Neutrophil (primary cell): ENCODE measurements around the gene RHBDD1.

Experiments used
- H3K27ac ChIP-seq: fragments of 200-600 bp; sonication (generic); 2 replicates; pipeline ENCODE4 v1.5.1; 2016; ENCODE audit warnings: mild to moderate bottlenecking, moderate library complexity
- H3K27me3 ChIP-seq: fragments of 200-600 bp; sonication (generic); 2 replicates; pipeline ENCODE4 v1.6.0; 2016; ENCODE audit warnings: mild to moderate bottlenecking
- H3K36me3 ChIP-seq: fragments of 200-600 bp; sonication (generic); 2 replicates; pipeline ENCODE4 v1.5.1; 2017
- H3K4me1 ChIP-seq, 2 experiments: fragments of 200-600 bp in 1 of 2; sonication (generic) in 1 of 2; 1 replicate in 1 of 2; 2 replicates in 1 of 2; pipeline versions ENCODE4 v1.5.1 to v1.6.1; 2013 to 2016; ENCODE audit warnings: low read depth in 1 of 2, low read length in 1 of 2, mild to moderate bottlenecking in 1 of 2, moderate library complexity in 1 of 2; ENCODE audit not compliant: control insufficient read depth in 1 of 2, insufficient read depth in 1 of 2
- H3K4me3 ChIP-seq, 2 experiments: fragments of 200-600 bp in 1 of 2; sonication (generic) in 1 of 2; 1 replicate in 1 of 2; 2 replicates in 1 of 2; pipeline ENCODE4 v1.5.1; 2013 to 2016; ENCODE audit warnings: low read depth in 1 of 2, low read length in 1 of 2, mild to moderate bottlenecking in 1 of 2, moderate library complexity in 1 of 2
- H3K9me3 ChIP-seq: fragments of 200-600 bp; sonication (generic); 2 replicates; pipeline ENCODE4 v1.5.1; 2016
- TF ChIP-seq, protein P1 (sequence below): fragments of 200-600 bp; sonication (generic); IDR thresholded peaks from 2 replicates; pipeline ENCODE4 v1.5.1; 2016; ENCODE audit warnings: antibody characterized with exemption

Gene RHBDD1

DNA sequence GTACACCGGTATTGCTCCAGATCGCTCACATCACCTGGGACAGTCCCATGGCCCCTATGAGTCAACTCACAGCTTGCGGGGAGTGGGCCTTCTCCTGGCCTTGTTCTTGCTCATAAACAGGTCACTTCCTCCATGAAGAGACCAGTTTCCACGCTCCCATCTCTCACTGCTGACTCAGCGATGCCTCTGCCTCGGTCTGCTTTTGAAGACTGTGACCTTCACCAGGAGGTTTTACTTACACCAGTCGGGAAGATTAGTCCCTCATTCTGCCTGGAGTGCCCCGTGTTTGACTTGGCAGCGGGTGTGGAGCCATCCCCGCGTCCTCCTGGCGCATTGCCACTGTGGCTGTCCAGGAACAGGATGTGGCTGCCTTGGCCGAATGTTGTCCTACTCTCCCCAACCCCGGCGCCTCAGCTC is 159.8 kb downstream of the RHBDD1 start:
- H3K36me3 ChIP-seq = peaks cover 10% of the 10 kb centered on the region
- no peaks in the 10 kb centered on the region for H3K4me1 ChIP-seq
- no peak overlapping the region for H3K4me3 ChIP-seq
- TF ChIP-seq, protein P1, sequence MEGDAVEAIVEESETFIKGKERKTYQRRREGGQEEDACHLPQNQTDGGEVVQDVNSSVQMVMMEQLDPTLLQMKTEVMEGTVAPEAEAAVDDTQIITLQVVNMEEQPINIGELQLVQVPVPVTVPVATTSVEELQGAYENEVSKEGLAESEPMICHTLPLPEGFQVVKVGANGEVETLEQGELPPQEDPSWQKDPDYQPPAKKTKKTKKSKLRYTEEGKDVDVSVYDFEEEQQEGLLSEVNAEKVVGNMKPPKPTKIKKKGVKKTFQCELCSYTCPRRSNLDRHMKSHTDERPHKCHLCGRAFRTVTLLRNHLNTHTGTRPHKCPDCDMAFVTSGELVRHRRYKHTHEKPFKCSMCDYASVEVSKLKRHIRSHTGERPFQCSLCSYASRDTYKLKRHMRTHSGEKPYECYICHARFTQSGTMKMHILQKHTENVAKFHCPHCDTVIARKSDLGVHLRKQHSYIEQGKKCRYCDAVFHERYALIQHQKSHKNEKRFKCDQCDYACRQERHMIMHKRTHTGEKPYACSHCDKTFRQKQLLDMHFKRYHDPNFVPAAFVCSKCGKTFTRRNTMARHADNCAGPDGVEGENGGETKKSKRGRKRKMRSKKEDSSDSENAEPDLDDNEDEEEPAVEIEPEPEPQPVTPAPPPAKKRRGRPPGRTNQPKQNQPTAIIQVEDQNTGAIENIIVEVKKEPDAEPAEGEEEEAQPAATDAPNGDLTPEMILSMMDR = no peak
- no peaks in the 10 kb centered on the region for H3K27me3 ChIP-seq
- H3K27ac ChIP-seq = no peak overlapping the region
- no peaks in the 10 kb centered on the region for H3K9me3 ChIP-seq

DNA sequence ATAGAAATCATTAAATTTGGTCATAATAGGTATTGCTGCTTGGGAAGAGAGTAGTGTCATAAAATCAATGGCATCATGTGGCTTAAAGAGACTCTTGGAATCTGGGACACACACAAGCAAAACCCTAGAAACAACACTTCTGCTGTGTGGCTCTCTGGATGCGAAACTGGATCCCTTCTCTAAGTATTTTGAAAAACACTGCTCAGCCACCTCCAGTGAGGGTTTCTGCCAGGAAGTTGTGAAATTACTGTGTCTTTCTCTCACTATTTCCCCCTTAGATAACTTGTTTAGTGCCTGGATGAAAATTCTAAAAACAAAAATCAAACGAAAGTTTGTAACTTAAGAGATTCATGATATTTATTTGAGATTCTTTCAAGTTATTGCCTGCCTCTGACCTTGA is 163.8 kb downstream of the RHBDD1 start:
- peaks cover 10% of the 10 kb centered on the region for H3K36me3 ChIP-seq
- H3K4me3 ChIP-seq = no peak overlapping the region
- no peak overlapping the region for H3K27ac ChIP-seq
- H3K27me3 ChIP-seq = no peaks in the 10 kb centered on the region
- no peaks in the 10 kb centered on the region for H3K4me1 ChIP-seq
- TF ChIP-seq, protein P1 = no peak
- H3K9me3 ChIP-seq = no peaks in the 10 kb centered on the region

DNA sequence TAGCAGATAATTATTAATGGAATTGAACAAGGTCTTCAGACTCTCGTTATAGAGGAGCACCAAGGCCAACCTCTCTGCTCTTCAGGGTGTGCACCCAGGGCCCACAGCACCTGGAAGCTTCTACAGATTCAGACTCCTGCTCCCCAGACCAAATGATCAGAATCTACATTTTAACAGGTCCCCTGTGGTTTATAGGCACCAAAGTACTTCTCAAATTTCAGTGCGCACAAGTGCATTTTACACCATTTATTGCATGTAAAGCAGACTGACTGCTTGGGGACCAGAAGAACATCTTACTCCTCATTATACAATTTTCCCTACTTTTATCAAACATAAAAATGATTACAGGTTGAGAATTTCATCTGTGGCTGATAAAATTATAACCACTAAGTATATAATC is 164.3 kb downstream of the RHBDD1 start:
- Histone ChIP-seq H3K4me3 (no peak overlapping the region), H3K9me3 (no peaks in the 10 kb centered on the region), H3K27ac (no peak overlapping the region), H3K4me1 (no peaks in the 10 kb centered on the region), H3K27me3 (no peaks in the 10 kb centered on the region), H3K36me3 (peaks cover 10% of the 10 kb centered on the region)
- TF ChIP-seq, protein P1 = no peak

DNA sequence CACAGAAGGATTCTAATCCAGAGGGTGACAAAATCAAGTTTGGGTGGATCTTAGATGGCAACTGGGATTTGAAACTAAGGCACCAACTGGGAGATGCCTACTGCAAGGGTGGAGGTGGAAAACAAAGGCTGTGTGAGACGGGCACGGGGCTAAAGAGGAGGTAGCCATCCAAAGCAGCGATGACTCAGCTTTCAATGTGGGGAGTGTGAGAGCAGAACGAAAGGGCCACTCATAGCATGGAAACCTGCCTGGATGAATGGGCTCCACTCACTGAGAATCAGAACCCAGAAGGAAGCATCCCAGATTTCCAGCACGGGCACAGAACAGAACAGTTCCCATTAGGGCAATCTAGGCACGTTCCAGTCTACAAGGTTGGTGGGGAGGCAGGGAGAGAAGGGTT is 168.6 kb downstream of the RHBDD1 start:
- Histone ChIP-seq H3K27ac (no peak overlapping the region), H3K27me3 (no peaks in the 10 kb centered on the region), H3K9me3 (no peaks in the 10 kb centered on the region), H3K4me1 (no peaks in the 10 kb centered on the region), H3K36me3 (no peaks in the 10 kb centered on the region), H3K4me3 (no peak overlapping the region)
- TF ChIP-seq, protein P1 = no peak

DNA sequence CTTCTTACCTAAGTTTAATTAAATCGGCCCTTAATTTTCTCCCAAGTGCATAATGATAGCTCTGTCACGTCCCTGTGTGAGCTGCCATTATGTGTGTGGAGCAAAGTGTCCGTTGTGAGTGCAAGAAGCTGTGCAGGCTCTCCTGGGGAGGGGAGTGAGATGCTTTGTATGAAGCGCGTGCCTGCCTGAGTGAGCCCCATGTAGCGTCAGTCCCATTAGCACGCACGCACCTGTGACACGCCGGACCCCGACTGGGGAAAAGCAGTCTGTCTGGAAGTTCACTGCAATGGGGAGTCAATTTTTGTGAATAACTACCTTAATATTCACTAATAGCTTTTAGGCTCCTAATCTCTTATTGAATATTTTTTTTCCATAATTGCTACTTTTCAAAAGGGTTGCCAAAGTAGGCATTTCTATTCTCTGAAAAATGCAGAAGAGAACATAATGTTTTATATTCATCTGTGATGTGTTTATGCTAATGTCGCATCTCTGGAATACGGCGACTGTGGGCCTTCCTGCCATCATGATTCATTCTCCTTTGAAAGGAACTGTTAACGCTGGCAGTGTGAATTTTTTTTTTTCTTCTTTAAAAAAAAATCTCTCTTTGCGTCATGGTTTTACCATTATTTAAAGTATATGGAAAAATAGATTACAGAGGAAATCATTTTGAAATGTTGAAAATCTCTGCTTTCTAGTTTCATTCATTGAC is 170.5 kb downstream of the RHBDD1 start:
- no peak overlapping the region for H3K27ac ChIP-seq
- H3K4me3 ChIP-seq = no peak overlapping the region
- no peaks in the 10 kb centered on the region for H3K4me1 ChIP-seq
- H3K27me3 ChIP-seq = no peaks in the 10 kb centered on the region
- no peaks in the 10 kb centered on the region for H3K36me3 ChIP-seq
- H3K9me3 ChIP-seq = no peaks in the 10 kb centered on the region
- TF ChIP-seq, protein P1 = no peak
